Ectodermal cell (in vitro differentiated cells): Measurements from ENCODE around the gene BAZ2B.

Experiments
- H3K27ac ChIP-seq: 2 replicates; pipeline ENCODE4 v1.7.0; 2013; ENCODE audit warnings: mild to moderate bottlenecking, low read depth, low read length; ENCODE audit not compliant: insufficient read depth, poor library complexity, severe bottlenecking
- H3K27me3 ChIP-seq: 2 replicates; pipeline ENCODE4 v1.7.0; 2013; ENCODE audit warnings: mild to moderate bottlenecking, low read length; ENCODE audit not compliant: insufficient read depth, control insufficient read depth, poor library complexity, severe bottlenecking
- H3K36me3 ChIP-seq: one replicate; pipeline ENCODE4 v1.7.0; 2013; ENCODE audit warnings: low read length; ENCODE audit not compliant: control insufficient read depth, insufficient read depth
- H3K4me1 ChIP-seq: one replicate; pipeline ENCODE4 v1.7.0; 2013; ENCODE audit warnings: low read length; ENCODE audit not compliant: control insufficient read depth, insufficient read depth
- H3K4me3 ChIP-seq: 2 replicates; pipeline ENCODE4 v1.7.0; 2013; ENCODE audit warnings: low read depth, low read length, control low read depth; ENCODE audit not compliant: insufficient read depth
- H3K9me3 ChIP-seq: 2 replicates; pipeline ENCODE4 v1.7.0; 2013; ENCODE audit warnings: mild to moderate bottlenecking, low read length, moderate library complexity; ENCODE audit not compliant: control insufficient read depth
- WGBS, 2 experiments: methylation state at CpG; one replicate each; pipeline ENCODE4 v1.1.7; 2013; ENCODE audit warnings: missing lambda C conversion rate in 2 of 2; 5-methylcytosine and 5-hydroxymethylcytosine counted together

The BAZ2B gene

GRCh38 chr2:159516241-159516758 lies 100.0 kb downstream of the BAZ2B start:
- Histone ChIP-seq H3K9me3 (no peaks in the 10 kb centered on the region), H3K27me3 (no peaks in the 10 kb centered on the region), H3K36me3 (no peaks in the 10 kb centered on the region), H3K4me1 (peaks cover 10% of the 10 kb centered on the region), H3K4me3 (no peak overlapping the region), H3K27ac (peak overlapping the region; percentile 32)
- WGBS, 2 experiments: 26 to 37% methylated on average over 5 to 6 of the region's 6 CpGs

GRCh38 chr2:159515441-159515840 lies 100.9 kb downstream of the BAZ2B start:
- Histone ChIP-seq H3K4me3 (no peak overlapping the region), H3K36me3 (no peaks in the 10 kb centered on the region), H3K27ac (no peak overlapping the region), H3K4me1 (peaks cover 10% of the 10 kb centered on the region), H3K27me3 (no peaks in the 10 kb centered on the region), H3K9me3 (no peaks in the 10 kb centered on the region)
- WGBS, 2 experiments: no CpG with 5 or more reads among the region's 1 CpG

- WGBS, 2 experiments: 73 to 75% methylated on average over 1 of the region's 1 CpG
- H3K4me1 ChIP-seq: peaks cover 10% of the 10 kb centered on the region
- H3K4me3 ChIP-seq: no peak overlapping the region
- no peaks in the 10 kb centered on the region for H3K27me3 ChIP-seq
- H3K9me3 ChIP-seq: no peaks in the 10 kb centered on the region
- no peaks in the 10 kb centered on the region for H3K36me3 ChIP-seq
- H3K27ac ChIP-seq: no peak overlapping the region
Measured at GRCh38 chr2:159513745-159514144, 102.6 kb downstream of the BAZ2B start.

GRCh38 chr2:159508140-159508539 lies 108.2 kb downstream of the BAZ2B start:
- no peaks in the 10 kb centered on the region for H3K4me1 ChIP-seq

GRCh38 chr2:159506764-159507440 lies 109.4 kb downstream of the BAZ2B start:
- Histone ChIP-seq H3K36me3 (no peaks in the 10 kb centered on the region), H3K27me3 (no peaks in the 10 kb centered on the region), H3K27ac (no peak overlapping the region), H3K9me3 (no peaks in the 10 kb centered on the region), H3K4me1 (no peaks in the 10 kb centered on the region), H3K4me3 (no peak overlapping the region)
- 83 to 96% methylated on average over 1 to 2 of the region's 2 CpGs for WGBS, 2 experiments

More at GRCh38 chr2:159508140-159508539, 108.2 kb downstream of the BAZ2B start:
- Histone ChIP-seq H3K27ac (no peak overlapping the region), H3K27me3 (no peaks in the 10 kb centered on the region), H3K9me3 (no peaks in the 10 kb centered on the region), H3K36me3 (no peaks in the 10 kb centered on the region), H3K4me3 (no peak overlapping the region)
- 86 to 100% methylated on average over 1 of the region's 2 CpGs for WGBS, 2 experiments

- no peaks in the 10 kb centered on the region for H3K36me3 ChIP-seq
- no peak overlapping the region for H3K27ac ChIP-seq
- no peaks in the 10 kb centered on the region for H3K27me3 ChIP-seq
- 94 to 95% methylated on average over 3 of the region's 3 CpGs for WGBS, 2 experiments
- H3K4me3 ChIP-seq: no peak overlapping the region
- H3K4me1 ChIP-seq: no peaks in the 10 kb centered on the region
- H3K9me3 ChIP-seq: no peaks in the 10 kb centered on the region
Measured at GRCh38 chr2:159506202-159506601, 110.1 kb downstream of the BAZ2B start.

GRCh38 chr2:159505196-159505595 lies 111.2 kb downstream of the BAZ2B start:
- no peak overlapping the region for H3K27ac ChIP-seq
- H3K36me3 ChIP-seq: no peaks in the 10 kb centered on the region
- no peaks in the 10 kb centered on the region for H3K27me3 ChIP-seq
- 100% methylated on average over 1 of the region's 1 CpG; no CpG with 5 or more reads in 1 of the 2 experiments for WGBS, 2 experiments
- no peak overlapping the region for H3K4me3 ChIP-seq
- H3K9me3 ChIP-seq: no peaks in the 10 kb centered on the region
- H3K4me1 ChIP-seq: no peaks in the 10 kb centered on the region

- H3K4me1 ChIP-seq: no peaks in the 10 kb centered on the region
- 95% methylated on average over 1 of the region's 1 CpG; no CpG with 5 or more reads in 1 of the 2 experiments for WGBS, 2 experiments
- no peaks in the 10 kb centered on the region for H3K27me3 ChIP-seq
- H3K27ac ChIP-seq: no peak overlapping the region
- H3K36me3 ChIP-seq: no peaks in the 10 kb centered on the region
- H3K9me3 ChIP-seq: no peaks in the 10 kb centered on the region
- no peak overlapping the region for H3K4me3 ChIP-seq
Measured at GRCh38 chr2:159501743-159502142, 114.6 kb downstream of the BAZ2B start.

GRCh38 chr2:159497847-159498246 lies 118.5 kb downstream of the BAZ2B start:
- 90 to 97% methylated on average over 1 of the region's 2 CpGs for WGBS, 2 experiments
- no peaks in the 10 kb centered on the region for H3K27me3 ChIP-seq
- no peaks in the 10 kb centered on the region for H3K4me1 ChIP-seq
- H3K36me3 ChIP-seq: no peaks in the 10 kb centered on the region
- no peak overlapping the region for H3K4me3 ChIP-seq
- no peaks in the 10 kb centered on the region for H3K9me3 ChIP-seq
- H3K27ac ChIP-seq: no peak overlapping the region

- Histone ChIP-seq H3K4me1 (no peaks in the 10 kb centered on the region), H3K36me3 (no peaks in the 10 kb centered on the region), H3K27ac (no peak overlapping the region), H3K4me3 (no peak overlapping the region), H3K27me3 (no peaks in the 10 kb centered on the region), H3K9me3 (no peaks in the 10 kb centered on the region)
Measured at GRCh38 chr2:159497256-159497655, 119.1 kb downstream of the BAZ2B start.
